Karpas-422 (cell line): Measurements from ENCODE around the gene PMEL. TPM values are rescaled to one million over a fixed set of nuclear protein-coding genes. Genes with fewer than 3 reads are reported as not detected.
"Not testable (repeated sequence)": the region's sequence is repeated elsewhere in the genome, so short reads cannot be mapped to it uniquely, and the experiment has no call there.

ENCODE experiments used
- DNase-seq: peaks from one replicate; pipeline ENCODE4 v3.0.0-alpha.2; 2015
- H2AFZ ChIP-seq: fragments of 200-600 bp; sonication (generic); 2 replicates; pipeline ENCODE4 v1.6.1; 2014; ENCODE audit warnings: antibody characterized with exemption, low read length, mixed read lengths
- H3K27ac ChIP-seq: fragments of 200-600 bp; sonication (generic); 2 replicates; pipeline ENCODE4 v1.5.1; 2014; ENCODE audit warnings: mild to moderate bottlenecking, low read length, moderate library complexity
- H3K27me3 ChIP-seq: fragments of 200-600 bp; sonication (generic); 2 replicates; pipeline ENCODE4 v1.6.1; 2014; ENCODE audit warnings: low read length, mixed read lengths
- H3K36me3 ChIP-seq: fragments of 200-600 bp; sonication (generic); 2 replicates; pipeline ENCODE4 v1.6.1; 2014; ENCODE audit warnings: low read length, mixed read lengths; ENCODE audit not compliant: insufficient read depth
- H3K4me1 ChIP-seq: fragments of 200-600 bp; sonication (generic); 2 replicates; pipeline ENCODE4 v1.6.1; 2014; ENCODE audit warnings: mild to moderate bottlenecking, low read length, mixed read lengths
- H3K4me2 ChIP-seq: fragments of 200-600 bp; sonication (generic); 2 replicates; pipeline ENCODE4 v1.6.1; 2014; ENCODE audit warnings: low read length, low read depth, mild to moderate bottlenecking; ENCODE audit not compliant: poor library complexity, severe bottlenecking
- H3K4me3 ChIP-seq: fragments of 200-600 bp; sonication (generic); 2 replicates; pipeline ENCODE4 v1.5.1; 2014; ENCODE audit warnings: mild to moderate bottlenecking, antibody characterized with exemption, low read length, mixed read lengths
- H3K79me2 ChIP-seq: fragments of 200-600 bp; sonication (generic); 2 replicates; pipeline ENCODE4 v1.6.1; 2014; ENCODE audit warnings: mild to moderate bottlenecking, low read length, mixed read lengths
- H3K9ac ChIP-seq: fragments of 200-600 bp; sonication (generic); 2 replicates; pipeline ENCODE4 v1.6.0; 2014; ENCODE audit warnings: low read length
- H3K9me2 ChIP-seq: fragments of 200-600 bp; sonication (generic), shearing (Covaris generic); replicated peaks from 2 replicates; pipeline ENCODE4 v1.6.0; 2014; ENCODE audit warnings: mild to moderate bottlenecking, low read length, moderate library complexity; ENCODE audit not compliant: insufficient read depth
- H3K9me3 ChIP-seq: fragments of 300-700, 200-600 bp; sonication (generic); 2 replicates; pipeline ENCODE4 v1.6.1; 2014; ENCODE audit warnings: low read length, mixed read lengths
- H4K20me1 ChIP-seq: fragments of 200-600 bp; sonication (generic); 2 replicates; pipeline ENCODE4 v1.6.1; 2014; ENCODE audit warnings: mild to moderate bottlenecking, antibody characterized with exemption, low read length, low read depth; ENCODE audit not compliant: insufficient read depth
- total RNA-seq: library from RNA; depleted of rRNA; stranded (reverse); fragments of >200 nt; shearing (Covaris generic); gene quantifications from 2 replicates; pipeline ENCODE4 v1.2.3, GENCODE V29; 2014; ENCODE audit warnings: low replicate concordance

PMEL gene
- total RNA-seq, 1 experiment from 2014 or later = 8.8 TPM

GRCh38 chr12:55991110-55991509, 25.3 kb upstream of the PMEL start:
- Histone ChIP-seq H3K4me1 (no peaks in the 10 kb centered on the region), H3K27me3 (no peaks in the 10 kb centered on the region), H2AFZ (no peak overlapping the region), H4K20me1 (no peaks in the 10 kb centered on the region), H3K4me3 (no peak overlapping the region), H3K9ac (no peak overlapping the region), H3K27ac (no peak overlapping the region), H3K9me3 (no peaks in the 10 kb centered on the region), H3K9me2 (no peaks in the 10 kb centered on the region), H3K36me3 (peaks cover 9% of the 10 kb centered on the region; the same call in 1 of the 2 replicates), H3K79me2 (no peaks in the 10 kb centered on the region), H3K4me2 (no peak overlapping the region)
- DNase-seq = no peak

- not testable (repeated sequence) for H3K9ac ChIP-seq, H3K79me2 ChIP-seq, H3K9me3 ChIP-seq, DNase-seq, H3K9me2 ChIP-seq, H3K27me3 ChIP-seq, H4K20me1 ChIP-seq, H3K4me3 ChIP-seq, H2AFZ ChIP-seq, H3K36me3 ChIP-seq, H3K27ac ChIP-seq, H3K4me2 ChIP-seq
- H3K4me1 ChIP-seq = peaks cover 25% of the 10 kb centered on the region
Observed at GRCh38 chr12:55985976-55986375, 20.1 kb upstream of the PMEL start.

GRCh38 chr12:55985341-55985740, 19.5 kb upstream of the PMEL start:
- H3K4me3 ChIP-seq = no peak overlapping the region
- H2AFZ ChIP-seq = no peak overlapping the region
- H3K27me3 ChIP-seq = no peaks in the 10 kb centered on the region
- H3K79me2 ChIP-seq = peaks cover 7% of the 10 kb centered on the region; the same call in 1 of the 2 replicates
- H3K9me2 ChIP-seq = no peaks in the 10 kb centered on the region
- H3K4me1 ChIP-seq = peaks cover 25% of the 10 kb centered on the region
- no peak overlapping the region for H3K4me2 ChIP-seq
- no peak overlapping the region for H3K9ac ChIP-seq
- H3K9me3 ChIP-seq = no peaks in the 10 kb centered on the region
- peak overlapping the region; percentile 32 for H3K27ac ChIP-seq
- H3K36me3 ChIP-seq = no peaks in the 10 kb centered on the region; the same call in 1 of the 2 replicates
- no peaks in the 10 kb centered on the region for H4K20me1 ChIP-seq
- DNase-seq = no peak

- Histone ChIP-seq H3K9me3 (no peaks in the 10 kb centered on the region), H4K20me1 (no peaks in the 10 kb centered on the region), H3K27ac (peak overlapping the region; percentile 32), H3K4me3 (no peak overlapping the region), H2AFZ (no peak overlapping the region), H3K79me2 (peaks cover 7% of the 10 kb centered on the region; the same call in 1 of the 2 replicates), H3K36me3 (no peaks in the 10 kb centered on the region; the same call in 1 of the 2 replicates), H3K9me2 (no peaks in the 10 kb centered on the region), H3K27me3 (no peaks in the 10 kb centered on the region), H3K4me1 (peaks cover 25% of the 10 kb centered on the region), H3K9ac (no peak overlapping the region), H3K4me2 (no peak overlapping the region)
- DNase-seq = no peak
Observed at GRCh38 chr12:55984861-55985260, 19.0 kb upstream of the PMEL start.

GRCh38 chr12:55983232-55983842, 17.5 kb upstream of the PMEL start:
- Histone ChIP-seq H3K9me2 (no peaks in the 10 kb centered on the region), H3K4me1 (peaks cover 25% of the 10 kb centered on the region), H3K27ac (peak overlapping the region; percentile 58), H4K20me1 (no peaks in the 10 kb centered on the region), H3K4me2 (no peak overlapping the region), H3K9ac (no peak overlapping the region), H3K27me3 (no peaks in the 10 kb centered on the region), H3K36me3 (no peaks in the 10 kb centered on the region; the same call in 1 of the 2 replicates), H3K79me2 (peaks cover 11% of the 10 kb centered on the region), H2AFZ (no peak overlapping the region), H3K9me3 (no peaks in the 10 kb centered on the region), H3K4me3 (no peak overlapping the region)
- peak; percentile 57 for DNase-seq

GRCh38 chr12:55982319-55982936, 16.6 kb upstream of the PMEL start:
- Histone ChIP-seq H3K36me3 (no peaks in the 10 kb centered on the region; the same call in 1 of the 2 replicates), H3K9me2 (no peaks in the 10 kb centered on the region), H3K4me2 (no peak overlapping the region), H3K9me3 (no peaks in the 10 kb centered on the region), H3K4me3 (no peak overlapping the region), H3K27me3 (no peaks in the 10 kb centered on the region), H3K9ac (no peak overlapping the region), H2AFZ (no peak overlapping the region), H3K4me1 (peaks cover 25% of the 10 kb centered on the region), H3K27ac (peak overlapping the region; percentile 58), H4K20me1 (no peaks in the 10 kb centered on the region), H3K79me2 (peaks cover 16% of the 10 kb centered on the region)
- DNase-seq = no peak

- not testable (repeated sequence) for H3K9me2 ChIP-seq, DNase-seq, H3K27ac ChIP-seq, H3K4me2 ChIP-seq, H3K9me3 ChIP-seq, H4K20me1 ChIP-seq, H3K4me3 ChIP-seq, H2AFZ ChIP-seq, H3K9ac ChIP-seq, H3K27me3 ChIP-seq, H3K36me3 ChIP-seq
- Histone ChIP-seq H3K4me1 (peaks cover 25% of the 10 kb centered on the region), H3K79me2 (peaks cover 22% of the 10 kb centered on the region)
Observed at GRCh38 chr12:55981882-55982281, 16.0 kb upstream of the PMEL start.

GRCh38 chr12:55979069-55979468, 13.2 kb upstream of the PMEL start:
- Histone ChIP-seq H3K9me3 (no peaks in the 10 kb centered on the region), H3K9me2 (no peaks in the 10 kb centered on the region), H3K36me3 (peaks cover 6% of the 10 kb centered on the region; the same call in 1 of the 2 replicates), H2AFZ (no peak overlapping the region), H3K4me3 (no peak overlapping the region), H3K4me1 (peaks cover 26% of the 10 kb centered on the region), H3K27me3 (no peaks in the 10 kb centered on the region), H4K20me1 (no peaks in the 10 kb centered on the region), H3K27ac (no peak overlapping the region), H3K79me2 (peaks cover 48% of the 10 kb centered on the region), H3K9ac (no peak overlapping the region), H3K4me2 (no peak overlapping the region)
- DNase-seq = no peak
